Hepatocyte (in vitro differentiated cells): ENCODE results near the gene PIK3C2G. TPM values are rescaled to one million over a fixed set of nuclear protein-coding genes. Genes with fewer than 3 reads are reported as not detected.
A peak's percentile ranks its signal among the peaks of the same experiment; 100 is the strongest.

ENCODE experiments used
- DNase-seq: peaks from one replicate; pipeline ENCODE4 v3.0.0-alpha.2; 2016; ENCODE audit warnings: low spot score
- H2AFZ ChIP-seq: fragments of 200-600 bp; sonication (generic); 2 replicates; pipeline ENCODE4 v1.6.0; 2016; ENCODE audit warnings: antibody characterized with exemption, mild to moderate bottlenecking
- H3K27ac ChIP-seq: fragments of 200-600 bp; sonication (generic); 2 replicates; pipeline ENCODE4 v1.5.1; 2016; ENCODE audit warnings: mild to moderate bottlenecking
- H3K27me3 ChIP-seq: fragments of 200-600 bp; sonication (generic); 2 replicates; pipeline ENCODE4 v1.6.1; 2016
- H3K36me3 ChIP-seq: fragments of 200-600 bp; sonication (generic); replicated peaks from 2 replicates; pipeline ENCODE4 v1.5.1; 2016; ENCODE audit warnings: low read depth; ENCODE audit not compliant: insufficient read depth
- H3K4me1 ChIP-seq: fragments of 200-600 bp; sonication (generic); 2 replicates; pipeline ENCODE4 v1.5.1; 2016; ENCODE audit warnings: mild to moderate bottlenecking, moderate library complexity; ENCODE audit not compliant: insufficient read depth
- H3K4me2 ChIP-seq: fragments of 200-600 bp; sonication (generic); 2 replicates; pipeline ENCODE4 v1.6.0; 2016
- H3K4me3 ChIP-seq: fragments of 200-600 bp; sonication (generic); 2 replicates; pipeline ENCODE4 v1.5.1; 2016; ENCODE audit warnings: mild to moderate bottlenecking
- H3K79me2 ChIP-seq: fragments of 200-600 bp; sonication (generic); 2 replicates; pipeline ENCODE4 v1.6.0; 2017; ENCODE audit warnings: mild to moderate bottlenecking
- H3K9me2 ChIP-seq: fragments of 200-600 bp; sonication (generic); replicated peaks from 2 replicates; pipeline ENCODE4 v1.6.0; 2017; ENCODE audit warnings: mild to moderate bottlenecking; ENCODE audit not compliant: insufficient read depth
- H3K9me3 ChIP-seq: fragments of 200-600 bp; sonication (generic); 2 replicates; pipeline ENCODE4 v1.5.1; 2016; ENCODE audit warnings: low read depth, mild to moderate bottlenecking
- H4K20me1 ChIP-seq: fragments of 200-600 bp; sonication (generic); 2 replicates; pipeline ENCODE4 v1.6.0; 2016; ENCODE audit warnings: mild to moderate bottlenecking; ENCODE audit not compliant: insufficient read depth, poor library complexity, severe bottlenecking
- CTCF ChIP-seq: fragments of 200-600 bp; sonication (generic); IDR thresholded peaks from 2 replicates; pipeline ENCODE4 v1.5.1; 2016; ENCODE audit warnings: antibody characterized with exemption, mild to moderate bottlenecking; ENCODE audit not compliant: poor library complexity
- EZH2 ChIP-seq: fragments of 200-600 bp; sonication (generic); IDR thresholded peaks from 2 replicates; pipeline ENCODE4 v1.6.1; 2016; ENCODE audit warnings: antibody characterized with exemption, mild to moderate bottlenecking, borderline replicate concordance
- EZH2phosphoT487 ChIP-seq: fragments of 200-600 bp; sonication (generic); IDR thresholded peaks from one replicate; pipeline ENCODE4 v1.6.1; 2018; ENCODE audit warnings: antibody characterized with exemption, mild to moderate bottlenecking, low read depth, moderate library complexity; ENCODE audit not compliant: unreplicated experiment, severe bottlenecking
- WGBS: methylation state at CpG from one replicate; pipeline ENCODE4 v1.1.6; 2016; ENCODE audit warnings: low lambda C conversion rate; ENCODE audit errors: missing lambda C conversion rate; 5-methylcytosine and 5-hydroxymethylcytosine counted together
- polyA plus RNA-seq: library from polyadenylated mRNA; unstranded; fragments of >200 nt; fragmentation: Nextera tagmentation; extraction: Ambion mirVana; gene quantifications from 2 replicates; pipeline ENCODE4 v1.2.1, GENCODE V29; 2016
- total RNA-seq: library from RNA; depleted of rRNA; stranded (reverse); fragments of >200 nt; gene quantifications from 2 replicates; pipeline ENCODE4 v1.2.3, GENCODE V29; 2014

The PIK3C2G gene
- total and polyA plus RNA-seq, 2 experiments from 2014 or later, result 3.5 to 6.7 TPM

- no peak overlapping the region for H3K27ac ChIP-seq
- H2AFZ ChIP-seq, result no peak overlapping the region
- no peaks in the 10 kb centered on the region for H4K20me1 ChIP-seq
- H3K4me1 ChIP-seq, result no peaks in the 10 kb centered on the region
- DNase-seq, result peak; percentile 69
- H3K4me2 ChIP-seq, result no peak overlapping the region
- no peaks in the 10 kb centered on the region for H3K9me2 ChIP-seq
- TF ChIP-seq EZH2phosphoT487 (no peak), CTCF (peak; percentile 68)
- no peak overlapping the region for H3K4me3 ChIP-seq
- H3K9me3 ChIP-seq, result no peaks in the 10 kb centered on the region
- 29% methylated on average over 3 of the region's 3 CpGs for WGBS
- no peaks in the 10 kb centered on the region for H3K36me3 ChIP-seq
- H3K27me3 ChIP-seq, result no peaks in the 10 kb centered on the region
- H3K79me2 ChIP-seq, result no peaks in the 10 kb centered on the region
These were observed 169.2 kb downstream of the PIK3C2G start for GRCh38 chr12:18430425-18431048.

- Histone ChIP-seq H3K4me1 (no peaks in the 10 kb centered on the region), H3K9me3 (no peaks in the 10 kb centered on the region), H3K36me3 (no peaks in the 10 kb centered on the region), H3K27ac (no peak overlapping the region), H3K79me2 (no peaks in the 10 kb centered on the region), H3K27me3 (no peaks in the 10 kb centered on the region), H3K4me2 (no peak overlapping the region), H2AFZ (no peak overlapping the region), H3K4me3 (no peak overlapping the region), H4K20me1 (no peaks in the 10 kb centered on the region), H3K9me2 (no peaks in the 10 kb centered on the region)
- DNase-seq, result no peak
- TF ChIP-seq CTCF (no peak), EZH2phosphoT487 (no peak), EZH2 (no peak)
These were observed 170.5 kb downstream of the PIK3C2G start for GRCh38 chr12:18431771-18432170.

GRCh38 chr12:18432206-18432605, 170.9 kb downstream of the PIK3C2G start:
- H4K20me1 ChIP-seq, result no peaks in the 10 kb centered on the region
- no peak overlapping the region for H2AFZ ChIP-seq
- TF ChIP-seq EZH2 (no peak), CTCF (no peak), EZH2phosphoT487 (no peak)
- no peaks in the 10 kb centered on the region for H3K79me2 ChIP-seq
- H3K9me3 ChIP-seq, result no peaks in the 10 kb centered on the region
- DNase-seq, result no peak
- no peak overlapping the region for H3K4me3 ChIP-seq
- H3K27ac ChIP-seq, result no peak overlapping the region
- no peaks in the 10 kb centered on the region for H3K36me3 ChIP-seq
- no peaks in the 10 kb centered on the region for H3K27me3 ChIP-seq
- H3K4me2 ChIP-seq, result no peak overlapping the region
- no peaks in the 10 kb centered on the region for H3K9me2 ChIP-seq
- H3K4me1 ChIP-seq, result no peaks in the 10 kb centered on the region

GRCh38 chr12:18436170-18436569, 174.9 kb downstream of the PIK3C2G start:
- no peak overlapping the region for H3K4me3 ChIP-seq
- H3K36me3 ChIP-seq, result no peaks in the 10 kb centered on the region
- DNase-seq, result no peak
- no peak for TF ChIP-seq EZH2
- TF ChIP-seq EZH2phosphoT487, result no peak
- no peak for TF ChIP-seq CTCF
- no peak overlapping the region for H3K4me2 ChIP-seq
- H3K9me3 ChIP-seq, result no peaks in the 10 kb centered on the region
- no peaks in the 10 kb centered on the region for H3K27me3 ChIP-seq
- H4K20me1 ChIP-seq, result no peaks in the 10 kb centered on the region
- H3K9me2 ChIP-seq, result no peaks in the 10 kb centered on the region
- H2AFZ ChIP-seq, result no peak overlapping the region
- H3K79me2 ChIP-seq, result no peaks in the 10 kb centered on the region
- H3K4me1 ChIP-seq, result no peaks in the 10 kb centered on the region
- H3K27ac ChIP-seq, result no peak overlapping the region
